ACHN (cell line): ENCODE data around the gene LRBA.
A peak's percentile ranks its signal among the peaks of the same experiment; 100 is the strongest.

Source experiments
- DNase-seq: peaks from one replicate; pipeline ENCODE4 v3.0.0-alpha.2; 2015
- in situ Hi-C: cut with HindIII; loops from 2 replicates; pipeline ENCODE4 v1.10.0; 2017; ENCODE audit warnings: low sequenced_read_pairs, low pct_ligation_motif_present, low pct_unique_long_range_greater_than_20kb

The LRBA gene

DNA sequence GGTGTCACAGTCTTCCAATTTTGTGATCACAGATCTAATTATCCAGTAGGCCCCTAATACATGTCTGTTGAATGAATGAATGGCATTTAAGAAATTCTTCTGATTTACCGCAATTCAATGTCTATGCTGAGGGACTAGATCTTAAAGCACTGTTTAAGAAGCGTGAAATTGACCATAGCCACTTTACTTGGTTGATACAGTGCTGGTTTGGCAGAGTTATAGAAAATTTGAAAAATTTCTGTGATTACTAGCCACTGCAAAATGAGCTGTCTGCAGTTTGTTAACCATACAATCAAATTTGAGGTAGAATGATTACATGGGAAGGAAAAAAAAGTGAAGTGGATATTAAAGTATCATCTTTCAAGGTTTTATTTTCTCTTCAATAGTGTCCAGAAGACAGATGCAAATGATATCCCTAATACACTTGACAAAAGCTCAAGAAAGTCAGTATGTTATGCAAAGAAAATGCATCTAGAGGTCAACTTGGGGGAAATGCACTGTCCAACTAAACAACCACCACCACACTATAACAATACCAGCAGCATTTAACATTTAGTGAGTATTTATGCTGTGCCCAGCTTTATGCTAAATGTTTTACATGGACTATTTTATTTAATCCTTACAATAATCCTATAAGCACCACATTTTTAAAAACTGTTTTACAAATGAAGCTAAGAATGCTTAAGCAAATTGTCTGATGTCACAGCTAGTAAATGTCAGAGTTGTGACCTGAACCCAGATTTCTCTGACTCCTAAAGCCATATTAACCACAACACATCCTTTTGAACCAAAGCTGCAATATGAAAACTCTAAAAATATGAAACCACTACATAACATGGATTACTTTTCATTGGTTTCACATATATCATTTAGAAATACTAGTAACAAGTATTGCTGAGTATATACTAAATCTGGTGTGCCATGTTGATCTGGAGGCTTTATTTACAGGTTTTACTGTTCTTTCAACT lies 651.1 kb downstream of the LRBA start:
- in situ Hi-C loops: no loop called here
- no peak for DNase-seq

DNA sequence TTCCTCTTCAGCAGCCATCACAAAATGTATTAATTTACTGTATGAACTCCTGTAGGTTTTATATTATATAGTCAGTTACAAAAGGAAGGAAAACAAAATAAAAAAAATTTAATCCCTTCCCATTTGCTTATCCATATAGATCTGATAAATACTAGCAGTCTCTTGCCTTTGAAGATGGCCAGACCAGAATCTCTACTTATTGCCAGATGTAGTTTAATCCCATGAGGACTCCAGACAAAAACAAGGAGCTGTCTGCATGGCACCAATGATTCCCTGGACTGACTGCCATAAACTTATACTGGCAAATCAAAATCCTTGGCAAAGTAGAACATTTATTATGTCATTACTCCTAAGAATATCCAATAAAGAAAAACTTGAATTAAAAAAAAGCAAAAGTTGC lies 656.4 kb downstream of the LRBA start:
- in situ Hi-C loops: no loop called here
- DNase-seq: no peak

DNA sequence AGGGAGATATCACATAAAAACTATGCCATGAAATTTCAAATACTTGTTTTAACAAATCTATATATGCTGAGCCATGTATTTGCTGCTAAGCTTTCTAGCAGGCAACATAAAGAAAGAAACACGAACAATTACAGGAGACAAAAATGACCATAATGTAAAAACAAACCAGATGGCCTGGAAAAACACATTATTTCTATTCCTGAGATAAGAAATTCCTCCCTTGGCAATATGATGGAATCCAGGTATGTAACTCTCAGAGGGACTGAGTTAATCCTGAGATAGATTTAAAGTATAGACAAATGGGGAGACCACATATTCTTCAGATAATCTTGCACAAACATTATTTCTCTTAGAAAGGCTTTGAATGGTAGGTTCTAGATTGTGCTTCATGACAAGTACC lies 657.3 kb downstream of the LRBA start:
- no peak for DNase-seq
- in situ Hi-C loops: no loop called here

DNA sequence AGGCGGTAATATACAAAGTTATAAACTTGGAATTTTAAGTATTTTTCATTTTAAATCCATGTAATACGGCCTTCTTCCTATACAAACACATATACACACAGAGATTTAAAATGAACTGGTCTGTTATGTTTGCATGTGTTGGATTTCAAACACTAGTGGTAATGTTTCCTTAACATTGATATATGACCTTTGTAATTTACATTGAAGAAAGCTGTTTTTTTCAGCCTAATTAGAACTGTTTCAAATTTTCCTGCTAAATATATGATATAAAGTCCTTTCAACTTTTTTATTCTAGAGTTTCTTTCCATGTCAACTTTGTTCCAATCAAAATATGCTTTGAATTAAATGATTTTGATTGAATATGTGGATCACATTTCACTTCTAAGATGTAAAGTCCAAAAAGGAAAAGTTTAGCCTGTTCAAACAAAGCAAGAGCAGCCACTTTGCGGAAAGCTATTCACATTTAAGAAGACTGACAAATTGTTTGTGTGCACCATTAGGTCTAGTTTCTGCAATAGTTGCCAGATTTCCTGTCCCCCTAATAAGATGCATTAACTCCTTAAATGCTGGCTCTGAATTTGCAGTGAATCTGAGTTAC lies 659.1 kb downstream of the LRBA start:
- in situ Hi-C loops: no loop called here

DNA sequence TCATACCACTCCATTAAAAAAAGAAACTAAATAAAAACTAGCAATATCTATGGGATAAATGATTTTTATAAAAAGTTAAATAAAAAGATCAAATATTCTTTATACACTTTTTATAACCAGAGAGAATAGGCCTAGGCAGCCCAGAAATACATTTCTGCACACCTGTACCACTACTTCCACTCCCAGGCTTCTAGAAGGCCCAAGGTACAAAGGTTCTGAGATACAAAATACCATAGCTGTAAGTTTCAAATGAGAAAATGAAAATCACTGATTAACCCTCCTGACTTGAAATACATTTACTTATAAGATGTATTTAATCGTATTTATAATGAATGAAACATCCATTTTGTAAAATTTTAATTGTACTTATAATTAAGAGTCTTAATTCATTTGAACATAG lies 659.7 kb downstream of the LRBA start:
- no peak for DNase-seq

More for the DNA sequence above, 659.1 kb downstream of the LRBA start:
- no peak for DNase-seq

DNA sequence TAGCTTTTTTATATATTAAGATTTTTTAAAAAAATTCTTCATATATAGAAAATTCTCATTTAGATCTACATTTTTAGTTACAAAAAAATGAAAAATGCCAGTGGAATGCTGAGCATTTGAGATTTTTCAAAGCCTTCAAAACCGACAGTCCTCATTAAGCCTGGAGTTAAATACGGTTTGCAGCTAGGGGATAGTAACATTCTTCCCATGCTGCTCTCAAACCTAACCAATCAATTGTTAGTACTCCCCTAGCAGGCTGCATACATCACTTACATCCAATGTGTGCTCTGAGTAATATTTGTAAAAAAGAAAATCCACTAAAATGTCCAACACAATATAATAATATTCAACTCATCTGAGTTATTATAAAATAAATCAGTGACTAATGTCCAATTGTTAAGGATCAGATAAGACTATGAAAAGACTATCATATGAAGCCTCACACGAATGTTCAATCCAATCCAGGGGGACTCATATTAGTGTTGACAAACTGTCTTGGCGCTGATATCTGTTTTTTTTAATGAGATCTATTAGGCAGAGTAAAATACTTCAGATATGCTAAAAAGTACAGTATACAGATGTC lies 660.8 kb downstream of the LRBA start:
- in situ Hi-C loops: no loop called here
- no peak for DNase-seq

More for the DNA sequence above, 659.7 kb downstream of the LRBA start:
- in situ Hi-C loops: no loop called here

DNA sequence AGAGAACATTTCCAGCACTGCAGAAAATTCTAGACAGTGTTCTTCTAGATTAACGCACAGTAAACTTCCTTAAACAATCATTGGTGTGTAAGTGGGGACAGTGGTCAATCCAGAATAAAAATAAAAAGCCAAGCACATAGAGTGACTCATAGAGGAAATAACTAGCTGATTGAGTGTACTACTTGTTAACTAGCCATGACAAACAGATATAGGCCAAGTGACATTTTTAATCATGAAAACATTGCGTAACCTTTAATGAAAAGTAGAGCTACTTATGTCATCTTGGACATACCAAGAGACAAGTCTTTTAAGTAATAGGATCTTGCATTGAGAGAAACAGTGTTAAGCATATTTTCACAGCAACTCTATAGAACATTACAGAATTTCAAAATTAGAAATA lies 667.0 kb downstream of the LRBA start:
- in situ Hi-C loops: no loop called here
- peak; percentile 29 for DNase-seq

DNA sequence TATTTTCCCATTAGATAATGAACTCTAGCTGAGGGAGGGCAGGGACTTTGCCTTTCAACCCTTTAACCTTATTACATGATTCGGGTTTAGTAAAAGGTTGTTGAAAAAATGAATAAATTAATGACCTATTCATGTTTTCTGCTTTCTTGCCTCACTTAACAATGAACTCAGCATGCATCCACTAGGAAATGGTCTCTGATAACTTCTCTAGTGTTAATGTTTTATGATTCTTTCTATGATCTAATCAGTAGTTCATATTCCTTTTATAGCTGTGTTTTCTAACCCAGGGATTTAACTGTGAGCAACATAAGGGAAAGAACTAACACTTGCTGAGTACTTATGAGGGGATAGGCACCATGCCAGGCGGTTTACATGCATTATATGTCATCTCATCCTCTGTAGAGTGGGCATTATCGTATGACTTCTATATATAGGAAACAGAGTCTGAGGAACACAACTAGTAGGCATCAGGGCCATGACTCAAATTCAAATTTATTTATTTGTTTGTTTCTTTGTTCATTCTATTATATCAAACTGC lies 669.8 kb downstream of the LRBA start:
- in situ Hi-C loops: no loop called here
- no peak for DNase-seq

DNA sequence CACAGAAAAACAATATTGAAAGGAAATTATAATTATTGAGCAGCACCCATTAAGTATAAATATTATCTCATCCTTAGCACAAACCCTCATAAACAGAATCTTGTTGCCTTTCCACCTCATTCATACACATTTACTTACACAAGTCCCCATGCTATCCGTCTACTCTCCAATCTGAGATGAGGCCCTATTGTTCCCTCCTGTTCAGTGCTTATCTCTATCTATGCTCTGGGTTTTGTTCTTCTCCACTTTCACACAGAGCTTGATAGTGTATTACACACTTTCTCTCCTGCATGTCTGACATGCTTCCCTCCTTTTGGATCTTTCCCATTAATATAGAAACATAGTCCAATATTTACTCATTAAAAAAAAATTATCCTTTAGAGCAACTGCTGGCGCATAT lies 671.3 kb downstream of the LRBA start:
- in situ Hi-C loops: no loop called here
- no peak for DNase-seq

DNA sequence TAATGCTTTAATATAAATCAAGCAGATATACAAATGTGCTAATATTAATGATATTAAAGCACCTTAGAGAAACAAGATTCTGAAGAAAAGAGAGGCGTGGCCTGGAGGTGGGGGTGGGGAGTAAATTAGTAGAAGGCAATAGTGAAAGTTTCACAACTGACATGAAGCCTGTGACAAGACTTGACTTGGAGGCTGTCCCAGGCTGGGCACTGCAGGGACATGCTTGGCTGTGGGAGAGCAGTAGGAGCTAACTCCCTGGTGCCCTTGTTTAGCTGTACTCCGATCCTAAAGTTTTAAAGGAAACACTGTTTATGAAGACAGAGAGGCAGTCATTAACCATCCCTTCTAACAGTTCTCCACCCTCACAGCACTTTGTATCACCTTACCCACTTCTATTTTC lies 672.1 kb downstream of the LRBA start:
- in situ Hi-C loops: no loop called here
- DNase-seq: no peak

DNA sequence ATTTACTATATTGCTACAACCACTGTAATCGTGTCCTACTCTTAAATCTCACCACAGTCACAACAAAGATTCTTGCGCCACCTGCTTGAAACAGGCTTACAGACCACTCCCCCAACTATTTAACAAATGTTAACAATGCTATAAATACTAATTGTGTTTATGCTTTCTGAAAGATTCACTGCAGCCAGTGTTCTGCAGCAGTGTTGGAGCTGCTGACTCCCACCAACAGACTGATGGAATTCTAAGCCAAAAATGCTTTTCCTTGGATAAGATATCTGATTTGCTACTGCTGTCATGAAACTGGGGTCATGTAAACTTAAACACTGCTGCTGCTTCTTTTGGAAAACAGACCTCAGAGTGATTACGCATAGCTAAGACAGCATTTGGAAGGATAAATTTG lies 677.4 kb downstream of the LRBA start:
- in situ Hi-C loops: no loop called here
- no peak for DNase-seq

DNA sequence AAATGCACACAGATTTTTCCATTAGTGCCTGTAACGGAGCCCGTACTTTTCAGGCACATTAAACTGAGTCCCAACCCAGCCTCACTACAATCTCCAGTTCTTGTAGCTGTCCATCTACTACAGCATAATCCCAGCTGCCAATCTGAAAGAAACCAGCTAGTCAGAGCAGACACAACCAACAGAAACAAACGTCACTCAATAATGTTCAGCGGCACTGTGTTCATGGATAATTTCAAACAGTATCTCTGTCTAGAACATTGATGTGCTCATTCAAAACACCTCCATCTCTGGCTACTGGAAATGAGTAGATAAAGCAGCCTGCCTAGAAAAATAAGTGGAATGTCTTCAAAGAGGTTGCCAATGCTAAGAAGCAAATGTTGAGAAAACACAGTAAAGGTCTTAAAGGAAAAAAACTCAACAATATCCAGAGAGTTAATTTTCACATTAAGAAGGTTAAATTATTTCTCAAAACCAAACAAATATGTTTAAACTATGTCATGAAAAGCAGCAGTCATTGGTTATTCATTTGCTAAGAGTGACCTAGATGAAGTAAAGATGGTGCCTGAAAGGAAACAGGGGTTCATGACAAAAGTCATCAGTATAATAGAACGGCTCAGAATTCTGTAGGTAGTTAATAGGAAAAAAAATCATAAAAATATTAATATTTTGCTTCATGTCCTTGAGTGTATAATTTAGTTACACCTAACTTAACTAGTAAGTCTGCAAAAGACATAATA lies 678.2 kb downstream of the LRBA start:
- in situ Hi-C loops: no loop called here
- no peak for DNase-seq

DNA sequence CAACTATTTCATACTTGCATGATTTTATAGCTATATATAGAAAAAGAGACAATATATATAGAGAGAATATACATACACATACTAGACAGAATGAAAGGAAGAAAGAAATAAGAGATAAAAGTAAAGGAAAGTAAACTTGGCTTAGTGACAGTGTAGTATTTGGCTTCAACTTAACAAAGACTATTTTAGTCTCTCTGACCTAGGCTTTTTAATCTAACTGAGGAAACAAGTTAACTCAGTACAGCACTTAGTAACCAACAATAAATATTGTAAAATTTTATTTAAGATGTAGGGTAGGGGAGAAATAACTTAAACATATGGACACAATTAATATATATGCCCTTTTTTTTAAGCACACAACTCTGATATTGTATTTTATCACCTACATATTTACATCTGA lies 682.1 kb downstream of the LRBA start:
- in situ Hi-C loops: no loop called here
- no peak for DNase-seq

DNA sequence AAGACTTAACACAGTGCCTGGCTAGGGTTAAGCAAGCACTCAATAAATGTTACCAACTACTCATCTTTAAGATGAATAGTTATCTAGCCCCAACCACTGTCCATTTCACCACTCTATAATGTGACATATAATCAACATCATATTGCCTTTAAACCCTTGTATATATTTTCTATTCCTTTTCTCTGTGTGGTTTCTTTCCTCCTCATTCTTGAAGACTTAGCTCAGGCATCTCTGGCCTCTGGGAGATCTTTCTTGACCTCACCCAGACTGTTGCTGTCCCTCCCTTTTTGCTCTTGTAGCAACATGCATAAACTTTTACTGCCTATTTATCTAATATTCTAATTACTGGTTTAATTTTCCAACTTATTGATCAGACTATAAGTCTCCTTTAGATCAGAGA lies 683.0 kb downstream of the LRBA start:
- no peak for DNase-seq
- in situ Hi-C loops: no loop called here

DNA sequence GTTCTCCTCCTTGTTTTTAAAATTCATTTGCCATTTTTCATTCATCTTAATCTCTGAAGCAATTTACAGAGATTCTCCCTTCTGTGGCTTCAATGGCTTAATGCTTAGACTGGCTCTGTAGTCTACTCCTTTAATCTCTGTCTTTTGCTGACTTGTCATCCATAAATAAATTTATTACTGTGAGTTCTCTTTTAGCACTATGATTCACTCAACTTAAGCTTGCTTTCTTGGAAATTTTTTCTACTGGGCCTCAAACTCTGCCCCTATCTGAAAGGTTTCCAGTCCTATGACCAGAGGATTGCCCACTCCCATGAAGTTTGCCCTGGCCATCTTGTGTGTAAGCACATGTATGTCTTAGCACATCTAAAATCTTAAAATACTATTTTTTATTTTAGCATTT lies 685.7 kb downstream of the LRBA start:
- DNase-seq: no peak
- in situ Hi-C loops: no loop called here

DNA sequence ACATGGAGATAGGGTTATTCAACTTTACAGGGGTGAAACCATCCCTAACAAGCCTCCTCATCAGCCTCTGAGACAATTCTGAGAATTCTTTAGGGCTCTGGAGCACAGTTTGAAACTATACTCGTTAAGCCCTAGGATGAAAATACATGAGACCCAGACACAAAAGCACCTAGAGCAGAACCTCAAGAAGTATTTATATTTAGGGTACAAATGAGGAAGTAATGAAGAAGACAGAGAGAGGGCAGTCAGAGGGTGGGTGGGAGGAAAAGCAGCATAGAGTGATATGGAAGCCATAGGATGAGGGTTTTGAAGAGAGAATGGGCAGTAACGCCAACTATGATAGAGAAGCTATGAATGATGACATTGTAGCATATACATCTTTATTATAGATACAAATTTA lies 686.6 kb downstream of the LRBA start:
- in situ Hi-C loops: no loop called here
- no peak for DNase-seq

DNA sequence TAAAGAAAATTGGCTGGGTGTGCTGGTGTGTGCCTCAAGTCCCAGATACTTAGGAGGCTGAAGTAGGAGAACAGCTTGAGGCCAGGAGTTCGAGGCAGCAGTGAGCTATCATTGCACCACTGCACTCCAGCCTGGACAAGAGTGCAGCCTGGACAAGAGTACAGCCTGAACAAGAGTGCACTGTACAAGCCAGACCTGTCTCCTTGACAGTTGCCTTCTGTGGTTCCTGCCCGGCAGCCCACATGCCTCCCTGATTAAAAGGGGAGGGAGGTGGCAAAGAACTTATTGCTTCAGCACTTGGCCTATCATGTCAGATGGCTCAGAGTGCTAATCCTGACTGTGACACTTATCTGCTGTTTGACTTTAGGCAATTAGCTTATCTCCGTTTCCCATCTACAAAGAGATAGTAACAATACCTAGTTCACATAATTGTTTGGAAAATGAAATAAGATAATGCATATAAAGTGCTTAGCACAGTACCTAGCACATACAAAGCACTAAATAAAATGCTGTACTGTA lies 687.8 kb downstream of the LRBA start:
- in situ Hi-C loops: no loop called here
- no peak for DNase-seq

DNA sequence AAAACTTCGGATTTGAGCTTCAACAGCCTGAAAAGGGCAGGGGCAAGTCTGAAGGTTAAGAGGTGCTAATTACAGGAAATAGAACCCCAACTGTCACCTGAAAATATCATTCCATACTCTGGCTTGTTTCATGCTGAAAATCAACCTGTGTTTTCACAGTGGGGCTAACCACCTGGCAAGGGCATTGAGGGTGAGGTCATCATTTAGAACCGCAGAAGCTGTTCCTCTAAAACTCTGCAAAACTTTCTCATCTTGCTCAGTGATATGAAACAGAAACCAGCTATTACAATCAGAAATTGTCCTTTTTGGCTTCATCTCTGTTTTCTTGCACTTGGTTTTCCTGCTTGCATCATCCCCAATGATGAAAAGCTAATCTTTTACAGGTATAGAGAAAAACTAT lies 689.2 kb downstream of the LRBA start:
- DNase-seq: no peak
- in situ Hi-C loops: no loop called here
